CD14-positive monocyte (primary cell): Measurements from ENCODE around the gene SSH3. TPM values are rescaled to one million over a fixed set of nuclear protein-coding genes. Genes with fewer than 3 reads are reported as not detected.

Source experiments
- DNase-seq, 3 donors: peaks; one replicate each; pipeline ENCODE4 v3.0.0-alpha.2; 2011 to 2022
- H2AFZ ChIP-seq: 2 replicates; pipeline ENCODE4 v1.6.0; 2012; ENCODE audit warnings: mild to moderate bottlenecking, low read depth, low read length, inconsistent platforms; ENCODE audit not compliant: insufficient read depth, poor library complexity, severe bottlenecking
- H3K27ac ChIP-seq, 2 donors: 1 replicate in 1 of 2; 2 replicates in 1 of 2; pipeline ENCODE4 v1.5.1; 2012 to 2013; ENCODE audit warnings: low read length in 2 of 2, control low read depth in 1 of 2, inconsistent platforms in 1 of 2, low read depth in 1 of 2, mild to moderate bottlenecking in 1 of 2
- H3K27me3 ChIP-seq, 2 donors: one replicate each; pipeline versions ENCODE4 v1.6.0 to v1.6.1; 2011 to 2013; ENCODE audit warnings: low read length in 2 of 2; ENCODE audit not compliant: control insufficient read depth in 2 of 2, insufficient read depth in 2 of 2
- H3K36me3 ChIP-seq, 2 donors: replicated peaks in 1 of 2; 1 replicate in 1 of 2; 2 replicates in 1 of 2; pipeline versions ENCODE4 v1.5.1 to v1.6.1; 2012 to 2013; ENCODE audit warnings: low read length in 2 of 2, control low read depth in 1 of 2, inconsistent platforms in 1 of 2, mild to moderate bottlenecking in 1 of 2; ENCODE audit not compliant: insufficient read depth in 2 of 2, control insufficient read depth in 1 of 2
- H3K4me1 ChIP-seq, 2 donors: 1 replicate in 1 of 2; 2 replicates in 1 of 2; pipeline versions ENCODE4 v1.5.1 to v1.6.1; 2012 to 2013; ENCODE audit warnings: low read length in 2 of 2, control low read depth in 1 of 2, inconsistent platforms in 1 of 2, mild to moderate bottlenecking in 1 of 2, moderate library complexity in 1 of 2; ENCODE audit not compliant: insufficient read depth in 2 of 2, control insufficient read depth in 1 of 2
- H3K4me2 ChIP-seq: replicated peaks from 2 replicates; pipeline ENCODE3; 2012; ENCODE audit warnings: low read length, moderate library complexity, mild to moderate bottlenecking; ENCODE audit not compliant: poor library complexity, severe bottlenecking; ENCODE audit errors: extremely low read depth
- H3K4me3 ChIP-seq, 3 experiments: fragments of 200-600 bp in 1 of 3; sonication (generic) in 1 of 3; replicated peaks in 1 of 3; 1 replicate in 2 of 3; 2 replicates in 1 of 3; pipeline ENCODE4 v1.5.1; 2011 to 2013; ENCODE audit warnings: low read length in 3 of 3, mild to moderate bottlenecking in 3 of 3, control low read depth in 2 of 3, low read depth in 2 of 3, inconsistent platforms in 1 of 3, moderate library complexity in 1 of 3
- H3K79me2 ChIP-seq: 2 replicates; pipeline ENCODE4 v1.6.0; 2012; ENCODE audit warnings: mild to moderate bottlenecking, control low read depth, inconsistent platforms, low read length, moderate library complexity; ENCODE audit not compliant: insufficient read depth
- H3K9ac ChIP-seq: 2 replicates; pipeline ENCODE4 v1.6.0; 2017; ENCODE audit warnings: low read length, mild to moderate bottlenecking; ENCODE audit not compliant: insufficient read depth, poor library complexity, severe bottlenecking
- H3K9me3 ChIP-seq, 2 donors: replicated peaks in 1 of 2; 1 replicate in 1 of 2; 2 replicates in 1 of 2; pipeline versions ENCODE4 v1.5.1 to v1.6.1; 2012 to 2013; ENCODE audit warnings: low read length in 2 of 2, control low read depth in 1 of 2; ENCODE audit not compliant: control insufficient read depth in 1 of 2, insufficient read depth in 1 of 2
- H4K20me1 ChIP-seq: 2 replicates; pipeline ENCODE4 v1.6.0; 2012; ENCODE audit warnings: mild to moderate bottlenecking, low read length, control low read depth, moderate library complexity; ENCODE audit not compliant: insufficient read depth
- H3K27ac Mint-ChIP-seq, 7 donors: one replicate each; pipeline ENCODE4 v1.8.0; 2020; ENCODE audit warnings: mild to moderate bottlenecking in 7 of 7, mixed read lengths in 7 of 7, moderate library complexity in 6 of 7, inconsistent platforms in 2 of 7
- H3K27me3 Mint-ChIP-seq, 3 donors: one replicate each; pipeline ENCODE4 v1.8.0; 2021 to 2022; ENCODE audit warnings: low read depth in 3 of 3, mild to moderate bottlenecking in 3 of 3, mixed read lengths in 3 of 3, moderate library complexity in 3 of 3, inconsistent platforms in 1 of 3
- H3K36me3 Mint-ChIP-seq, 2 donors: one replicate each; pipeline ENCODE4 v1.8.0; 2020; ENCODE audit warnings: mixed read lengths in 2 of 2, inconsistent platforms in 1 of 2, mild to moderate bottlenecking in 1 of 2
- H3K4me1 Mint-ChIP-seq: one replicate; pipeline ENCODE4 v1.8.0; 2020; ENCODE audit warnings: mild to moderate bottlenecking, mixed read lengths
- H3K4me3 Mint-ChIP-seq, 2 donors: one replicate each; pipeline ENCODE4 v1.8.0; 2020; ENCODE audit warnings: mild to moderate bottlenecking in 2 of 2, mixed read lengths in 2 of 2, moderate library complexity in 1 of 2
- H3K9me3 Mint-ChIP-seq, 7 donors: one replicate each; pipeline ENCODE4 v1.8.0; 2020 to 2022; ENCODE audit warnings: mixed read lengths in 7 of 7, mild to moderate bottlenecking in 6 of 7, moderate library complexity in 6 of 7, inconsistent platforms in 2 of 7
- CTCF ChIP-seq: fragments of 200-600 bp; IDR thresholded peaks from one replicate; pipeline ENCODE4 v1.8.0; 2022; ENCODE audit warnings: antibody characterized with exemption, mild to moderate bottlenecking
- WGBS: methylation state at CpG from one replicate; pipeline ENCODE4 v1.1.5; 2013; ENCODE audit warnings: missing lambda C conversion rate; ENCODE audit not compliant: insufficient coverage; 5-methylcytosine and 5-hydroxymethylcytosine counted together
- intact Hi-C, 2 donors: fragments of 100-400 bp; cut with micrococcal nuclease; formaldehyde crosslinking; loops; one replicate each; pipeline versions ENCODE4 v1.15.0 to v1.15.1; 2023
- polyA plus RNA-seq, 3 donors: library from polyadenylated mRNA; depleted of rRNA in 1 of 3; unstranded in 2 of 3; stranded (reverse) in 1 of 3; fragments of 300-500 nt in 2 of 3; fragments of >200 nt in 1 of 3; fragmentation: Illumina TruSeq in 2 of 3; gene quantifications; 1 replicate in 2 of 3; 2 replicates in 1 of 3; pipeline ENCODE4 v1.2.3, GENCODE V29; 2012 to 2021

Gene SSH3
- polyA plus RNA-seq, 3 donors: 3.6 to 23.3 (median 5.8) TPM

DNA sequence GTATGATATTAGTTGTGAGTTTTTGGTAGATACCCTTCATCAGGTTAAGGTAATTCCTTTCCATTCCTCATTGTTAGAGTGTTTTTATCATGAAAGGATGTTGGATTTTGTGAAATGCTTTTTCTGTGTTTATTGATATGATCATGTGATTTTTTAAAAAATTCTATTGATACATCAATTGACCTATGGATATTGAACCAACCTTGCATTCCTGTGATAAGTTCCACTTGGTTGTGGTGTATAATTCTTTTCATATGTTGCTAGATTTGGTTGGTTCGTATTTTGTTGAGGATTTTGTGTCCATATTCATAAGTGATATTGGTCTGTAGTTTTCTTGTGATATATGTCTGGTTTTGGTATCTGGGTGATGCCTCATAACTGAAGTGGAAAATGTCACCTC lies 7.5 kb upstream of the SSH3 start:
- peaks cover 94 to 97% of the 10 kb centered on the region in 2 donors for H3K36me3 ChIP-seq
- no peak overlapping the region for H3K4me3 ChIP-seq
- H4K20me1 ChIP-seq: peaks cover 100% of the 10 kb centered on the region
- H3K27me3 ChIP-seq: no peaks in the 10 kb centered on the region
- H3K27me3 Mint-ChIP-seq: no peaks in the 10 kb centered on the region
- H3K4me3 Mint-ChIP-seq: no peak overlapping the region
- peaks cover 99% of the 10 kb centered on the region for H3K79me2 ChIP-seq
- H3K4me1 ChIP-seq: peaks cover 41 to 59% of the 10 kb centered on the region in 2 donors
- H3K27ac ChIP-seq: no peak overlapping the region
- no peak for DNase-seq
- H3K4me1 Mint-ChIP-seq: peaks cover 54% of the 10 kb centered on the region
- H3K27ac Mint-ChIP-seq: no peak overlapping the region
- H3K9me3 ChIP-seq: peaks cover 3 to 6% of the 10 kb centered on the region in 2 donors
- WGBS: 100% methylated on average over 1 of the region's 1 CpG
- peaks cover 80 to 98% of the 10 kb centered on the region in 2 donors for H3K36me3 Mint-ChIP-seq
- H3K9me3 Mint-ChIP-seq: peaks cover 3 to 15% (median 8%) of the 10 kb centered on the region in 7 donors
- H2AFZ ChIP-seq: no peak overlapping the region
- intact Hi-C loops: no loop called here
- no peak overlapping the region for H3K4me2 ChIP-seq
- H3K9ac ChIP-seq: no peak overlapping the region
- no peak for TF ChIP-seq CTCF

- Histone ChIP-seq H3K27me3 (no peaks in the 10 kb centered on the region), H3K4me2 (no peak overlapping the region), H3K4me1 (peaks cover 35 to 60% of the 10 kb centered on the region in 2 donors), H3K36me3 (peaks cover 83 to 84% of the 10 kb centered on the region in 2 donors), H4K20me1 (peaks cover 95% of the 10 kb centered on the region), H2AFZ (no peak overlapping the region), H3K79me2 (peaks cover 85% of the 10 kb centered on the region), H3K9ac (no peak overlapping the region), H3K4me3 (no peak overlapping the region), H3K27ac (peak overlapping the region; percentile 7 to 52), H3K9me3 (peaks cover 3 to 6% of the 10 kb centered on the region in 2 donors)
- TF ChIP-seq CTCF: no peak
- DNase-seq: no peak
- intact Hi-C loops: no loop called here
- Mint-ChIP-seq H3K4me3 (no peak overlapping the region), H3K9me3 (peaks cover 3 to 15% (median 8%) of the 10 kb centered on the region in 7 donors), H3K36me3 (peaks cover 65 to 82% of the 10 kb centered on the region in 2 donors), H3K27me3 (no peaks in the 10 kb centered on the region), H3K27ac (peak overlapping the region in 4 of 7 donors; percentile 18 to 79 (median 53)), H3K4me1 (peaks cover 47% of the 10 kb centered on the region)
- WGBS: 100% methylated on average over 4 of the region's 7 CpGs
These were observed 4.5 kb upstream of the SSH3 start for GRCh38 chr11:67298786-67299185.
